ENCODE results near the gene CCNG2.
"Not testable (repeated sequence)": the region's sequence is repeated elsewhere in the genome, so short reads cannot be mapped to it uniquely, and the experiment has no call there.

Gene CCNG2

GRCh38 chr4:77132652-77133312, 24.2 kb upstream of the CCNG2 start:
- DNase-seq (ENCODE audit: low read depth) = no peak
- H3K4me3 ChIP-seq (ENCODE audit: low read length) = no peak overlapping the region
- no peak for TF ChIP-seq CTCF (conservative IDR thresholded peaks at IDR 0.05; ENCODE audit: low read length)

- not testable (repeated sequence) for DNase-seq (ENCODE audit: low read depth); H3K4me3 ChIP-seq (ENCODE audit: low read length)
These were observed 19.6 kb upstream of the CCNG2 start for GRCh38 chr4:77137448-77137847.

- DNase-seq (ENCODE audit: low read depth) = no peak
- H3K4me3 ChIP-seq (ENCODE audit: low read length) = no peak overlapping the region
- no peak for TF ChIP-seq CTCF (conservative IDR thresholded peaks at IDR 0.05; ENCODE audit: low read length)
These were observed 14.9 kb upstream of the CCNG2 start for GRCh38 chr4:77141964-77142645.

GRCh38 chr4:77142646-77143028, 14.4 kb upstream of the CCNG2 start:
- no peak overlapping the region for H3K4me3 ChIP-seq (ENCODE audit: low read length)
- TF ChIP-seq CTCF (conservative IDR thresholded peaks at IDR 0.05; ENCODE audit: low read length) = no peak
- DNase-seq (ENCODE audit: low read depth) = no peak

- no peak overlapping the region for H3K4me3 ChIP-seq (ENCODE audit: low read length)
- TF ChIP-seq CTCF (conservative IDR thresholded peaks at IDR 0.05; ENCODE audit: low read length) = no peak
- DNase-seq (ENCODE audit: low read depth) = no peak
These were observed 13.9 kb upstream of the CCNG2 start for GRCh38 chr4:77143091-77143490.

- no peak overlapping the region for H3K4me3 ChIP-seq (ENCODE audit: low read length)
- DNase-seq (ENCODE audit: low read depth) = no peak
- TF ChIP-seq CTCF (conservative IDR thresholded peaks at IDR 0.05; ENCODE audit: low read length) = no peak
These were observed 11.2 kb upstream of the CCNG2 start for GRCh38 chr4:77145842-77146185.

- H3K4me3 ChIP-seq (ENCODE audit: low read length) = no peak overlapping the region
- no peak for TF ChIP-seq CTCF (conservative IDR thresholded peaks at IDR 0.05; ENCODE audit: low read length)
- peak; percentile 57 for DNase-seq (ENCODE audit: low read depth)
These were observed 10.6 kb upstream of the CCNG2 start for GRCh38 chr4:77146186-77147078.
